Type B pancreatic cell (in vitro differentiated cells): ENCODE measurements around the gene NFATC3. TPM values are rescaled to one million over a fixed set of nuclear protein-coding genes. Genes with fewer than 3 reads are reported as not detected.

Source experiments
- DNase-seq: peaks from one replicate; pipeline ENCODE4 v3.0.0; 2021; ENCODE audit warnings: mixed read lengths; ENCODE audit not compliant: unreplicated experiment; ENCODE audit errors: extremely low spot score
- H3K27ac Mint-ChIP-seq: 2 replicates; pipeline ENCODE4 v1.8.0; 2021; ENCODE audit warnings: mild to moderate bottlenecking, mixed read lengths
- H3K27me3 Mint-ChIP-seq: 2 replicates; pipeline ENCODE4 v1.8.0; 2021; ENCODE audit warnings: mixed read lengths
- H3K36me3 Mint-ChIP-seq: 2 replicates; pipeline ENCODE4 v1.8.0; 2021; ENCODE audit warnings: mixed read lengths
- H3K4me1 Mint-ChIP-seq: one replicate; pipeline ENCODE4 v1.8.0; 2021; ENCODE audit warnings: mixed read lengths; ENCODE audit not compliant: unreplicated experiment
- H3K4me3 Mint-ChIP-seq: 2 replicates; pipeline ENCODE4 v1.8.0; 2021; ENCODE audit warnings: mild to moderate bottlenecking, mixed read lengths
- H3K9me3 Mint-ChIP-seq: 2 replicates; pipeline ENCODE4 v1.8.0; 2021; ENCODE audit warnings: mixed read lengths
- CTCF ChIP-seq: fragments of 200-600 bp; sonication (generic); conservative IDR thresholded peaks from 2 replicates; pipeline ENCODE4 v1.5.0; 2021; ENCODE audit warnings: antibody characterized with exemption, mild to moderate bottlenecking
- total RNA-seq: library from RNA; stranded (reverse); gene quantifications from 2 replicates; pipeline ENCODE4 v1.2.1, GENCODE V29; 2021; ENCODE audit warnings: low replicate concordance

Gene NFATC3
- total RNA-seq, 1 donor from 2014 or later = 55.5 TPM

DNA sequence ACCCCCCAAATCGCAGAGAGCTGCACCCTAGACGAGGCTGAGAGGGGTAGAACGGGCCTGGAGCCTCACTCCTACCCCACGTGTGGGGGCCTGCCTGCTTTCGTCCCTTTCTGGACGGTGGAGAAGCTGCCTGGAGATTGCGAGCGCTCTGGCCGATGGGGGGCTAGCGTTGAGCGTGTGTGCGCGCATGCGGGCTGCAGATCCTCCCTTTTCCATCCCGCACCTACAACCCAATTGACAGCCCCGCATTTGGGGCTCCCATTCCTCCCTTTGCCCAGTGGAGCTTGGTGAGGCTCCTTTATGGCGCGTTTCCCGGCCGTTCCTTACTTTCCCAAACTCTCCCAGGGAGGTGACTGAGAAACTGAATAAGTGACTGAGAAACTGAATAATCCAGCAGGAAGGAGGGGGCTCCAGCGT lies 151.7 kb downstream of the NFATC3 start:
- Mint-ChIP-seq H3K4me1 (peaks cover 9% of the 10 kb centered on the region), H3K9me3 (no peaks in the 10 kb centered on the region), H3K36me3 (peaks cover 8% of the 10 kb centered on the region), H3K27me3 (peaks cover 34% of the 10 kb centered on the region), H3K27ac (peak overlapping the region; percentile 99), H3K4me3 (peak overlapping the region; percentile 95)
- DNase-seq = no peak
- TF ChIP-seq CTCF = no peak

GRCh38 chr16:68237243-68238028 lies 152.3 kb downstream of the NFATC3 start:
- Mint-ChIP-seq H3K27ac (peak overlapping the region; percentile 99), H3K27me3 (peaks cover 34% of the 10 kb centered on the region), H3K9me3 (no peaks in the 10 kb centered on the region), H3K4me3 (peak overlapping the region; percentile 95), H3K36me3 (peaks cover 8% of the 10 kb centered on the region), H3K4me1 (peaks cover 9% of the 10 kb centered on the region)
- DNase-seq = peak; percentile 99
- no peak for TF ChIP-seq CTCF

DNA sequence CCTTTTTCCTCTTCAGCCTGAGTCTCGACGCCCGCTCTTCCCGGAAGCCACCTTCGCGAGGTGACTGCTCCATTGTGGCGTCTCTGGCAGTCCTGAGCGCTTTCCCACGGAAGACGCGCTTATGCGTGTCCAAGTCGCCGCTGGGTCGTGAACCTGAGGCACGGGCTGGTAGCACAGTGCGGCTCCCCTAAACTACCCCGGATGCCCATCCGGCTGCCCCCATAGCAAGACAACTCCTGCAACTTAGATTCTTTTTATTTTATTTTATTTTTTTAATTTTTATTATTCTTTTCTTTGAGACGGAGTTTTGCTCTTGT lies 152.8 kb downstream of the NFATC3 start:
- H3K27me3 Mint-ChIP-seq = peaks cover 34% of the 10 kb centered on the region
- H3K4me3 Mint-ChIP-seq = peak overlapping the region; percentile 95
- H3K36me3 Mint-ChIP-seq = peaks cover 8% of the 10 kb centered on the region
- no peak for DNase-seq
- peak overlapping the region; percentile 99 for H3K27ac Mint-ChIP-seq
- TF ChIP-seq CTCF = no peak
- H3K4me1 Mint-ChIP-seq = peaks cover 9% of the 10 kb centered on the region
- H3K9me3 Mint-ChIP-seq = no peaks in the 10 kb centered on the region

DNA sequence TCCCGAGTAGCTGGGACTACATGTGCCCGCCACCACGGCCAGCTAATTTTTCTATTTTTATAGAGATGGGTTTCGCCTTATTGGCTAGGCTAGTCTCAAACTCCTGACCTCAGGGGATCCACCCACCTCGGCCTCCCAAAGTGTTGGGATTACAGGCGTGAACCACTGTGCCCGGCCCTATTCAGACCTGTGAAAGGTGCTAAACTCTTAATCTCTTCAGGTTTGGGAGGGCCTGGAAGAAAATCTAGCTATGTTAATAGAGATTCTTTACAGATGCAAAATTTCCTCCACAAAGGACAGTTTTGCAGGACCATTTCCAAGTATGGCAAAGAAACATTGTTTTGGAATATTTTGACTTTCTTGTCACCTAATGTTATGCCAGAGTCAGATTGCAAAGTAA lies 156.9 kb downstream of the NFATC3 start:
- DNase-seq = no peak
- Mint-ChIP-seq H3K4me3 (peak overlapping the region; percentile 65), H3K27me3 (no peaks in the 10 kb centered on the region), H3K36me3 (no peaks in the 10 kb centered on the region), H3K9me3 (no peaks in the 10 kb centered on the region), H3K4me1 (peaks cover 5% of the 10 kb centered on the region), H3K27ac (no peak overlapping the region)
- no peak for TF ChIP-seq CTCF

DNA sequence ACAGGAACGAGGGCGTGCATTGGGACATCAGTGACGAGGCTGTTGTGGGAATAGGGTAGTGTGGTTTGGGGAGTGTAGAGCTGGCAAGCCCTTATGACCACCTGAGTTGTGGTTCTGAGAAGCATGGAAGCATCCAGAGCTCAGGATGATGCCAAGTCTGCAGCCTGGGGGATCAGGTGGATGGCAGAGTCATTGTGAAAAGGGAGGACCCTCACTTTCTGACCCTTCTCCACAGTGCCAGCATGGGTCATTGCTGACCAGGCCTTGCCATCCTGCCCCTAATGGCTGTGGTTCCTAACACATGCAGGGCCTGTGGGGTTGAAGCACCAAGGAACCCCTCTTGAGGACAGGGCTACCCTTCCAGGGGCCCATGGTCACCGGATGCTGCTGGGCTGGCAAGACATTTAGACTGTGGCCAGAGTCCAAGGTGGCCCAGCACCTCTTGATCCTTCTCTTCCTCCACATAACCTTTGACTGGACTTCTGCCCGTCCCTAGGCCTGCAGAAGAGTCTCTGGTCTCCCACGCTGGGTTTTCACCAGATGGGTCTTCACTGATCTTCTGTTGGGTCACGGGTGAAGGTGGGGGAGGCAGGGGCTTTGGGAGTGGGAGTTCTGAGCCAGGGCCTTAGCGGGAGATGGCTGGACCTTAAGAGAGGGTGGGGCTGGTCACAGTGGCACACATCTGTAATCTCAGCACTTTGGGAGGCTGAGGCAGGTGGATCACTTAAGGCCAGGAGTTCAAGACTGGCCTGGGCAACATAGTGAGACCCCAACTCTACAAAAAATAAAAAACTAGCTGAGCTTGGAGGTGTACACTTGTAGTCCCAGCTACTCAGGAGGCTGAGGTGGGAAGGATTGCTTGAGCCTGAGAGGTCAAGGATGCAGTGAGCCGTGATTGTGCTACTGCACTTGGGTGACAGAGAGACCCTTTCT lies 158.0 kb downstream of the NFATC3 start:
- no peak for DNase-seq
- Mint-ChIP-seq H3K27ac (no peak overlapping the region), H3K4me3 (peak overlapping the region; percentile 65), H3K4me1 (peaks cover 5% of the 10 kb centered on the region), H3K9me3 (no peaks in the 10 kb centered on the region), H3K36me3 (no peaks in the 10 kb centered on the region), H3K27me3 (no peaks in the 10 kb centered on the region)
- TF ChIP-seq CTCF = no peak
